ENCODE measurements around the gene MIB2.
"Not testable (repeated sequence)": the region's sequence is repeated elsewhere in the genome, so short reads cannot be mapped to it uniquely, and the experiment has no call there.

MIB2 gene

DNA sequence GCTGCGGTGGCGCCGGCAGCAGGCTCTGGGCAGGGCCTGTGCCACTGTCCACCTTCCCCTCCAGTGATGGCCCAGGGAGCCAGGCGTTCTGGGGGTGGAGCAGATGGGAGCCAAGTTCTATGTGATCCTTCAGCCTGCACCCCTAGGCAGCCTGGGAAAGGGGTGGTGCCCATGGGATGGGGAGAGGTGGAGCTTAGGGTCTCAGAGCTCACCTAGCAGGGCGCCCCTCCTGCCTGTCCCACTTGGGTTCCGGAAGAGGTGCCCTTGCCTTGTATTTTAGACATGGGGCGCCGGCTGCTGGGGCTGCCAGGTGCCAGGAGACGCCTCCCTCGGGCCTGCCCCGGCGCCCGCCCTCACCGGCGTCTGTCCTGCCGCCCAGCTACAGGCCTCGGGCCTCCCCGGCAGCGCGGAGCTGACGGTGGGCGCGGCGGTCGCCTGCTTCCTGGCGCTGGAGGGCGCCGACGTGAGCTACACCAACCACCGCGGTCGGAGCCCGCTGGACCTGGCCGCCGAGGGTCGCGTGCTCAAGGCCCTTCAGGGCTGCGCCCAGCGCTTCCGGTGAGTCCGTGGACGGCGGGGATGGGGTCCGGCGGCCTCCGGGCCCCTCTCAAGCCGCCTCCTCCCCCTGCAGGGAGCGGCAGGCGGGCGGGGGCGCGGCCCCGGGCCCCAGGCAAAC lies 13.6 kb downstream of the MIB2 start:
- no peak for DNase-seq

- no peak for DNase-seq
Observed at GRCh38 chr1:1629430-1630190, 14.3 kb downstream of the MIB2 start.

- DNase-seq = no peak
Observed at GRCh38 chr1:1630191-1630964, 15.1 kb downstream of the MIB2 start.

GRCh38 chr1:1630965-1631781 lies 15.9 kb downstream of the MIB2 start:
- DNase-seq = no peak

GRCh38 chr1:1631782-1632420 lies 16.6 kb downstream of the MIB2 start, which contains the start of gene MMP23B:
Gene MMP23B, plus strand, starts transcription at chr1:1632173. Its CDS starts 46 bp downstream, at chr1:1632219.
- DNase-seq = no peak

GRCh38 chr1:1633409-1633808 lies 18.1 kb downstream of the MIB2 start:
- not testable (repeated sequence) for DNase-seq

- not testable (repeated sequence) for DNase-seq
Observed at GRCh38 chr1:1634613-1635012, 19.3 kb downstream of the MIB2 start.

GRCh38 chr1:1636621-1637478 lies 21.6 kb downstream of the MIB2 start:
- DNase-seq = not testable (repeated sequence)

GRCh38 chr1:1637479-1637875 lies 22.2 kb downstream of the MIB2 start:
- DNase-seq = not testable (repeated sequence)

- DNase-seq = not testable (repeated sequence)
Observed at GRCh38 chr1:1638528-1638927, 23.2 kb downstream of the MIB2 start.

- not testable (repeated sequence) for DNase-seq
Observed at GRCh38 chr1:1639368-1639767, 24.1 kb downstream of the MIB2 start.

- DNase-seq = not testable (repeated sequence)
Observed at GRCh38 chr1:1640081-1640480, 24.8 kb downstream of the MIB2 start.

DNA sequence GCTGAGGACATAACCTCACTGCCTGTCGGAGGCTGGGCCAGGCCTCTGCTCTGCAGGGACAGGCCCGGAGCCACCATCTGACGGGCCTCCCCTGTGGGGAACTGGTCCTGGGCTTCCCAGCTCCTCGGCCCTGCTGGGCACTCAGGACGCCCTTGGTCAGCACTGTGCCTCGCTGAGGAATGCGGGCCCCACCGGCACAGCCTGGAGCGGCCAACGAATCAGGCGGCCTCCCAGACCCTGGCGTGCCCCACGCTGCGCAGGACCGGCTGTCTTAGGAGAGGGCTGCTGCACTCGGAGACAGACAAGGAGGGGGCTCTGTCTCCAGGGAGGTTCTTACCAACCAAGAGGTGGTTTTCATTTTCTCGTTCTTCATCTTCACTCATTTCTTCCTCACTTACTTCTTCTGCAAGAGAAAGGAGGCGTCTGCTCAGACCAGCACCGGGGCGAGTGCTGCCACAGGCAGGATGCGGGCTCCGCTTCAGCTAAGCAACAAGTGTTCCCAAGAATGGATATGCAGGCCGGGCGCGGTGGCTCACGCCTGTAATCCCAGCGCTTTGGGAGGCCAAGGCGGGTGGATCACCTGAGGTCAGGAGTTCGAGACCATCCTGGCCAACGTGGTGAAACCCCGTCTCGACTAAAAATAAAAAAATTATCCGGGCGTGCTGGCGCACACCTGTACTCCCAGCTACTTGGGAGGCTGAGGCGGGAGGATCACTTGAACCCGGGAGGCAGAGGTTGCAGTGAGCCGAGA lies 25.6 kb downstream of the MIB2 start:
- DNase-seq = not testable (repeated sequence)

DNA sequence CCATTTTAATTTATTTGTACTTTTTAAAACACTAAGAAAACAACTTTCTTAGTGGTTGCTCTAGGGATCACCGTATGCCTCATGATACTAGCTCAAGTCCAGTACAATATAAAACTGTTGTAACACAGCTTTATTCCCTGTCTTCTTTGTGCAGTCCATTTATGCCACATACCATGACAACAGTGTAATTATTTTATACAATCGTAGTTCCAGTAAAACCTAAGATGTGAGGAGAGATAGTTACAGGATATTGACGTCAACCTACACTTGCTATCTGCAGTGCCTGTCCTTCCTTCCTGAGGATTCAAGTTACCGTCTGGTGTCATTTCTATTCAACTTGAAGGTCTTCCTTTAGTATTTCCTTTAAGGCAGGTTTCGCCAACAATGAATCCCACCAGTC lies 31.0 kb downstream of the MIB2 start:
- not testable (repeated sequence) for DNase-seq

DNA sequence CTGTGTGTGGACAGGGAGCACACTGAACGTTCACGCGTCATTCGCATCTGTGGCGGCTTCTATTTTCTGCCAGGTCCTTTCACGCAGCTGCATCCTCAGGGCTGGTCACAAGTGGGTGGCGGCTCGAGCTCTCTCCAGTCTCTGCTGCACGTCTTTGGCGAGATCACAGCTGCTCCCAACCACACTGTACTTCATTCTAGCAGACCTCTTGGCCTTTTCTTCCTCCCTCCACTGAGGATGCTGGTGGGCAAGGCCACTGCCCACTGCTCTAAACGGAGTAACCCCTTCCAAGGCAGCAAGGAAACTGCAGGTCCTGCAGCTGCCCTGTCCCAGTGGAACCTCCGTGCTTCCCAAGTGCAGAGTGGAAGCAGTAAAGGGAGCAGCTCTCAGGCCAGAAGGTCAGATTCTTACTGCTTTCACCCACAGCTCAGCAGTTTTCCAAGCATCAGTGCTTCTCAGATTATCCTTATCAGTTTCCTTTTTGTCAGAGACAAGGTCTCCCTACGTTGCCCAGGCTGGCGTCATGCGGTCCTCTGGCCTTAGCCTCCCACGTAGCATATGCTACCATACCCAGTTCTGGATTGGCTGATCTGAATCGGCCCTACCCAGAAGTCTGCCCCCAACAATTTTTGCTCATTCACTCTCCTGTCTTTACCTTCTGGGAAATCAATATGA lies 32.4 kb downstream of the MIB2 start:
- not testable (repeated sequence) for DNase-seq

DNA sequence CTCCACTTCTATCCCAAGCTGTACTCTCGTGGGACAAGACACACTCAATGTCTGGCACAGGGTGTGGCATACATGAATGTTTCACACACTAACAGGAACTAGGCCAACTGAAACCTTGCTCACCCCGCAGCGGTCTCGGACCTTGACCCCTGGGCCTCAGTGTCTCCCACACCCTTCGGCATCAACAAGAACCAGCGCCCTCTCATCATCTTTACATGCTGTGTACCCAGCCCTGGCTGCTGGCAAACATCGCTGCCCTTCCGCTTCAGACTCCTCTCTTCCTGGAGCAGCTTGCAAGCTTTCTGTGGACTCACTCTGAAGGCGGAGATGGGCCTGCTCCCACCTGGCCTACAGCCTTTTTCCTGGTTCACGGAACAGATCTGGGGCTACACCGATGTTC lies 33.0 kb downstream of the MIB2 start:
- not testable (repeated sequence) for DNase-seq

- DNase-seq = peak; percentile 83
Observed at GRCh38 chr1:1658583-1659549, 43.6 kb downstream of the MIB2 start, which contains the start of gene CDK11B. Gene CDK11B, minus strand, starts transcription at chr1:1659004. Its CDS starts 1,519 bp downstream, at chr1:1657485.

DNA sequence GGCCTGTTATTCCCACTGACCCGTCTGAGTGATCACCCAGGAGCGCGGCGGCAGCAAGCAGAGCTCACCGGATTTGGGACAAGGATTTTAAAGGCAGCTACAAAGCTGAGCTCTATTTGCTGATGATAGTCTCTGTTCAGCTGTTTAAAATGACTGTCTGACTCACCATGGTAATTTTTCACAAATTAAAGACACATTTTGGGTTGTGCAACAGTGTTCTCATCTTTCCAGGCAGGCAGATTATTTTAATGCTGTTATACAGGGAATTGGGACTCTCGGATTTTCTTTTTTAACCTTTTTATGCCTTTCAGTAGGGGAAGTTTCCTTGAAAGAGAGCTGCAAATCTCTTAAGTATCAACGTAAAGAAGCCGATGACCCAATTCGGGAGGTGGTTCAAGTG lies 47.1 kb downstream of the MIB2 start:
- DNase-seq = not testable (repeated sequence)
